Right lobe of liver (tissue), 6 donors: ENCODE measurements around the gene ACSF3. TPM values are rescaled to one million over a fixed set of nuclear protein-coding genes. Genes with fewer than 3 reads are reported as not detected.

Experiments used
- ATAC-seq, 4 donors: fragments of 200-7000 bp; cut with Tn5 transposase; one replicate each; pipeline ENCODE4 v1.9.1; 2020; ENCODE audit warnings: mild to moderate bottlenecking in 4 of 4, moderate library complexity in 4 of 4
- DNase-seq, 3 donors: peaks; one replicate each; pipeline ENCODE4 v3.0.0-alpha.2; 2020
- H3K27ac ChIP-seq, 3 donors: fragments of 200-600 bp; one replicate each; pipeline ENCODE4 v1.8.0; 2022
- H3K27me3 ChIP-seq, 2 donors: fragments of 200-600 bp; one replicate each; pipeline ENCODE4 v1.8.0; 2022
- H3K36me3 ChIP-seq, 4 donors: fragments of 200-600 bp; sonication (generic) in 1 of 4; one replicate each; pipeline versions ENCODE4 v1.5.1 to v1.8.0; 2017 to 2022; ENCODE audit warnings: control low read depth in 1 of 4
- H3K4me1 ChIP-seq, 4 donors: fragments of 200-600 bp; sonication (generic) in 1 of 4; one replicate each; pipeline versions ENCODE4 v1.5.1 to v1.8.0; 2017 to 2022; ENCODE audit warnings: control low read depth in 1 of 4
- H3K4me3 ChIP-seq, 3 donors: fragments of 200-600 bp; one replicate each; pipeline ENCODE4 v1.8.0; 2022
- H3K9me3 ChIP-seq, 4 donors: fragments of 200-600 bp; sonication (generic) in 1 of 4; one replicate each; pipeline versions ENCODE4 v1.5.1 to v1.8.0; 2017 to 2022; ENCODE audit warnings: control low read depth in 1 of 4
- CTCF ChIP-seq, 4 donors: fragments of 200-600 bp in 3 of 4; fragments of 450-650 bp in 1 of 4; IDR thresholded peaks; one replicate each; pipeline versions ENCODE4 v1.5.1 to v1.8.0; 2016 to 2022; ENCODE audit warnings: antibody characterized with exemption in 4 of 4, mild to moderate bottlenecking in 2 of 4
- POLR2A ChIP-seq: fragments of 450-650 bp; IDR thresholded peaks from one replicate; pipeline ENCODE4 v1.6.1; 2017; ENCODE audit warnings: antibody characterized with exemption, mild to moderate bottlenecking
- WGBS: methylation state at CpG from one replicate; pipeline ENCODE4 v1.1.6; 2018; ENCODE audit warnings: low coverage, low lambda C conversion rate; ENCODE audit not compliant: insufficient coverage; ENCODE audit errors: missing lambda C conversion rate; 5-methylcytosine and 5-hydroxymethylcytosine counted together
- intact Hi-C, 2 donors: fragments of 100-400 bp; cut with DNase I; formaldehyde crosslinking; loops; one replicate each; pipeline versions ENCODE4 v1.11.2 to v1.14.1; 2022
- total RNA-seq, 6 experiments: library from RNA; depleted of rRNA in 2 of 6; stranded (reverse); fragments of >200 nt in 2 of 6; fragmentation: NEBNext Ultra II Directional in 3 of 6; extraction: Animal tissue kit (Norgen Biotek cat#: 25700) in 3 of 6; gene quantifications; one replicate each; pipeline versions ENCODE4 v1.1.0 to v1.2.4, GENCODE V29; 2016 to 2023
- donor health status: DM: no; HTN: yes; CAD: no.
- donor health status: DM: no; HTN: no; CAD: no.
- donor health status: DM: no; HTN: no; CAD: no.
- donor health status: DM: no; HTN: yes; CAD: no.
- donor health status: DM: no; HTN: yes; CAD: no.

Gene ACSF3
- total RNA-seq, 6 experiments from 2014 or later = 20.2 to 33.6 (median 29.4) TPM

DNA sequence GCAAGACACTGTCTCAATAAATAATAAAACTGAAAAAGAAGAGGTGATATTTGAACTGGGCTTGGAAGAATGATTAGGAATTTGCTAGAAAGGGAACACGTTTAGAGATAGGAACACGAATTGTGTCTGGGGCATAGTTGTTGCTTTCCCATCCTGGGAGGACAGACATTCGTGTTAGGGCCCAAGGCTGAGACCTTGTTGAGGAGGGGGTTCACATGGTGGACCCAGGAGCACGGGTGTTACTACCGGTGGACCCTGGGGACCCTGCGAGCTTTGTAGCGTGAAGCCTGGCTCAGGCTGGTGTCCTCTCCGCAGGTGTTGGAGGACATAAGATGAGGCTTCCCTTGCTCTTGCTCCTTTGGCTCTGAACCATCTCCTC is 1.2 kb downstream of the ACSF3 start:
- Histone ChIP-seq H3K4me3 (peak overlapping the region in 2 of 3 donors; percentile 84 to 90), H3K4me1 (peaks cover 0 to 19% (median 9%) of the 10 kb centered on the region in 4 donors), H3K27ac (peak overlapping the region in 1 of 3 donors; percentile 70), H3K27me3 (no peaks in the 10 kb centered on the region), H3K9me3 (no peaks in the 10 kb centered on the region), H3K36me3 (no peaks in the 10 kb centered on the region)
- no peak for DNase-seq
- 61% methylated on average over 3 of the region's 8 CpGs for WGBS
- ATAC-seq = no peak
- no peak for TF ChIP-seq CTCF (IDR thresholded peaks at IDR 0.05)
- TF ChIP-seq POLR2A = no peak
- intact Hi-C loops = no loop called here

DNA sequence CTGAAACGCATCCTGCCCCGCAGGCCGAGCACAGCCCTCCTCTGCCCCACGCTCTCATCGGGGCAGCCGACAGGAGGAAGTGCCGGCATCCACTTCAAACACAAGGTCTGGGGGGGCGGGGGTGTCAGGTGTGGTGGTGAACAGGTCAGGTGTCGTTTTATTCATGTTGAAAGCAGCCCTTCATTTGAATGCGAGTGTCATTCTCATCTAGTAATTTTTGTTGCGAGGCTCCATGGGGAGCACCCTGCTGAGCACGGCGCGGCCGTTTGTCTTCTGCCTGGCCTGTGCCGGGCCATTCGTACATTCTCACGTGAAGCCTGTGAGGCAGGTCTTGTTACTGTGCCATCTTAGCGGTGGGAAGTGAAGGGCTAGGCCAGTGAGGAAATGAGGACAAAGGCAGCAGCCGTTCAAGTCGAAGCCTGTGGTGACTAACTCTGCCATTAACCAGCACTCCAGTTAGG is 1.9 kb downstream of the ACSF3 start:
- DNase-seq (no peak), ATAC-seq (no peak)
- Histone ChIP-seq H3K27me3 (no peaks in the 10 kb centered on the region), H3K4me1 (peaks cover 0 to 19% (median 9%) of the 10 kb centered on the region in 4 donors), H3K4me3 (no peak overlapping the region), H3K36me3 (no peaks in the 10 kb centered on the region), H3K9me3 (no peaks in the 10 kb centered on the region), H3K27ac (no peak overlapping the region)
- intact Hi-C loops = no loop called here
- 71% methylated on average over 18 of the region's 21 CpGs for WGBS
- TF ChIP-seq CTCF (IDR thresholded peaks at IDR 0.05) = no peak
- TF ChIP-seq POLR2A = no peak

DNA sequence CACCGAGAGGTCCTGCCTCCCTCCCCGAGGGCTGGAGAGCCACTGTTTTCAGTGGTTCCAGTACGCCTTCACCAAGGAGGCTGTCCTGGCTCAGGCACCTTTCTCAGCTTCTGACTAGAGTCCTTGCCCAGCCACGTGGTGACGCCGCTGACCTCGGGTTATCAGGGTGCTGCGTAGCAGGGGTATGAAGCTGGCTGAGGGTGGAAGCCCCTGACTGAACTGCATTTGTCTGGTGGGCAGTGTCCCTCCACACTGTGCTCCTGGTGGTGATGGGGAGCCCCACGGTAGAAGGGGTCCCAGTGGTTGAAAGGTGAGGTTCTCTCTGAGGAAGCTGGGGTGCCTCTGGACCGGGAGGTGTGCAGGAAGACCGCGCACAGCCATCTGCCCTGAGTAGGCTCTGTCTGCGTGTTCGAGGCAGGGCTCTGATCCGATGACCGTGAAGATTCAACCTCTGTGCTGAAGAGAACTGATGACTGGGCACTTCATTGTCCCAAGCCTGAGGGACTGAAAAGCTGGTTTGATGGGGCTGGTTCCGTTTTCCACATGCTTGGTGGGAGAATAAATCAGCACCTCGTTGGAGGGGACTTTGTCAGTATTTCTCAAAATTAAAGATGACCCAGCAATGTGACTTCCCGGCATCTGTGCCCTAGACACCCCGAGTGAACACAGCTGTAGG is 2.5 kb downstream of the ACSF3 start:
- no peak for TF ChIP-seq CTCF (IDR thresholded peaks at IDR 0.05)
- TF ChIP-seq POLR2A = no peak
- peaks cover 0 to 3% (median under 1%) of the 10 kb centered on the region in 4 donors for H3K36me3 ChIP-seq
- no peaks in the 10 kb centered on the region for H3K9me3 ChIP-seq
- ATAC-seq (no peak), DNase-seq (no peak)
- WGBS = 60% methylated on average over 1 of the region's 20 CpGs
- no peak overlapping the region for H3K4me3 ChIP-seq
- no peak overlapping the region for H3K27ac ChIP-seq
- intact Hi-C loops = no loop called here
- H3K27me3 ChIP-seq = no peaks in the 10 kb centered on the region
- peaks cover 0 to 19% (median 9%) of the 10 kb centered on the region in 4 donors for H3K4me1 ChIP-seq

DNA sequence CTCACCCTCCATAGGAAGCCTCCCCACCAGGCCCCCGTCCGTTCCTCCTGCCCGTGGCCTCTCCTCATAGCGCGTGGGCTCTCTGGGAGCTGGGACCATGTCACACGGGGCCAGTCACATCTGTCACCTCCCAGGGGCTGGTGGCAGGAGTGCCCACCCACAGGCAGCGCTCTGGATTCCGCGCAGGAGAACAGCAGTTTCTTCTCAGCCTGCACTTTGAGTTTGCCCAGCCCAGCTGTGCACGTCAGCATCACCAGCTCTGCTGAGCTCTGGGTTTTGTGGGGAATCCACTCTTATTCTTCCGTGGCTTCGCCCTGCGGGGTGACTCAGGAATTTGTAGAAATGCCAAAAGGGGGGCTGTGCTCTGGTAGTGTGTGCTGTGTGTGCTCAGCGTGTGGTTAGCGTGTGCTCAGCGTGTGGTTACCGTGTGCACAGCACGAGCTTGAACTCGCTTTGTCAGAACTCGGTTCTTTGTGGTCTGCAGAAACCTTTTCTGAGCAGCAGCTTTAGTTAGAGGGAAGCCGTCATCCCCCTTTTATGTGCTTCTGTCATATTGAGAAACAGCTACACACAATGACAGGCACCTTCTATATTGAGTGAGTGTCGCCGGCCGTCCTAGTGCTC is 3.2 kb downstream of the ACSF3 start:
- Histone ChIP-seq H3K4me1 (peaks cover 0 to 19% (median 9%) of the 10 kb centered on the region in 4 donors), H3K27ac (no peak overlapping the region), H3K4me3 (no peak overlapping the region), H3K27me3 (no peaks in the 10 kb centered on the region), H3K36me3 (peaks cover 0 to 10% (median 4%) of the 10 kb centered on the region in 4 donors), H3K9me3 (no peaks in the 10 kb centered on the region)
- ATAC-seq (no peak), DNase-seq (no peak)
- WGBS = 60% methylated on average over 2 of the region's 24 CpGs
- intact Hi-C loops = no loop called here
- TF ChIP-seq CTCF (IDR thresholded peaks at IDR 0.05) (no peak), POLR2A (no peak)
